Endothelial cell of coronary artery (primary cell): Measurements from ENCODE around the gene RNF115. TPM values are rescaled to one million over a fixed set of nuclear protein-coding genes. Genes with fewer than 3 reads are reported as not detected.

ENCODE experiments used
- total RNA-seq: library from RNA; depleted of rRNA; stranded (reverse); fragments of >200 nt; gene quantifications from 2 replicates; pipeline ENCODE4 v1.2.3, GENCODE V29; 2014

The RNF115 gene
- 12.8 and 13.4 TPM in 2 replicates for total RNA-seq

GRCh38 chr1:145823565-145824498 is at the start of gene RNF115, which contains the start of gene POLR3C:
TSS of gene RNF115 (minus strand) at chr1:145824095. CDS start at chr1:145823873, 222 bp downstream.
TSS of gene POLR3C (plus strand) at chr1:145824200. CDS start at chr1:145825777, 1,577 bp downstream.

GRCh38 chr1:145858901-145859490 is 35.1 kb upstream of the RNF115 start, which contains the start of gene PIAS3:
TSS of gene PIAS3 (minus strand) at chr1:145859081. CDS start at chr1:145858990, 91 bp downstream.

GRCh38 chr1:145845514-145846161 is 21.7 kb upstream of the RNF115 start, which contains the start of gene NUDT17:
TSS of gene NUDT17 (plus strand) at chr1:145845630. CDS start at chr1:145845641, 11 bp downstream.

GRCh38 chr1:145719230-145720079 is 104.4 kb downstream of the RNF115 start, which contains the start of gene CD160:
TSS of gene CD160 (plus strand) at chr1:145719499. CDS start at chr1:145728328, 8,829 bp downstream.

GRCh38 chr1:145707183-145707867 is 116.6 kb downstream of the RNF115 start, which contains the start of gene PDZK1:
TSS of gene PDZK1 (minus strand) at chr1:145707368. CDS start at chr1:145688021, 19,347 bp downstream.

Other genes with a start within 250 kb of the RNF115 start
- gene GPR89A, start 216.1 kb downstream of the RNF115 start, total RNA-seq = 22.7 and 23.0 TPM in 2 replicates
- gene PDZK1, start 116.7 kb downstream of the RNF115 start, total RNA-seq = 0.09 and 0.19 TPM in 2 replicates
- gene CD160, start 104.6 kb downstream of the RNF115 start, total RNA-seq = not detected in 2 replicates
- 26.2 and 27.8 TPM in 2 replicates for gene POLR3C, start 105 bp upstream of the RNF115 start, total RNA-seq
- gene NUDT17, start 21.5 kb upstream of the RNF115 start, total RNA-seq = 1.2 and 2.0 TPM in 2 replicates
- gene PIAS3, start 35.0 kb upstream of the RNF115 start, total RNA-seq = 5.7 and 9.4 TPM in 2 replicates
- gene ANKRD35, start 61.8 kb upstream of the RNF115 start, total RNA-seq = 0.28 and 0.81 TPM in 2 replicates
- 27.6 and 32.7 TPM in 2 replicates for gene ITGA10, start 86.0 kb upstream of the RNF115 start, total RNA-seq
- gene PEX11B, start 94.6 kb upstream of the RNF115 start, total RNA-seq = 24.5 and 25.9 TPM in 2 replicates
- gene RBM8A, start 103.4 kb upstream of the RNF115 start, total RNA-seq = 153 and 236 TPM in 2 replicates
- gene LIX1L, start 133.9 kb upstream of the RNF115 start, total RNA-seq = 18.5 and 18.7 TPM in 2 replicates
- 0.27 and 0.28 TPM in 2 replicates for gene ANKRD34A, start 140.5 kb upstream of the RNF115 start, total RNA-seq
- 11.2 and 13.2 TPM in 2 replicates for gene POLR3GL, start 140.6 kb upstream of the RNF115 start, total RNA-seq
- 30.4 and 109 TPM in 2 replicates for gene TXNIP, start 172.5 kb upstream of the RNF115 start, total RNA-seq
- gene HJV, start 197.6 kb upstream of the RNF115 start, total RNA-seq = not detected in 2 replicates